Measurements from ENCODE around the gene FSTL4. TPM values are rescaled to one million over a fixed set of nuclear protein-coding genes. Genes with fewer than 3 reads are reported as not detected.

Gene FSTL4
- total RNA-seq, 2 experiments from 2014 or later = not detected

DNA sequence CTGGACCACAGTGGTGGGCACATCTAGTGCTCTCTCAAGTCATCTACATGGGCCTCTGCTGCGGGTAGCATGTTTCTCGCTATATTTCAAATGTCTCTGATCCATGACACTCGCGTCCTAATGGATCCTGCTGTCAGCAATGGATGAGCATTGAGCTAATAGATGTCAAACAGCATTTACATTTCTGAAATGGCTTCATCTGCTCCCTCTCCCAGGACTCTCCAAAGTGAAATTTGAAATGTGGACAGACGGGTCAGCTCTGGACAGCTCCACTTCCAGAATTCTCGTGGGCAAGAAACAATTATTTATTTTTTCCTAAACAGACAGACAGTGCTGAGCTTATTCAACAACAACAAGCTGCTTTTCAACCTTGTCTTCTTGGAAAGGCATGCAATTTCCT lies 58.1 kb downstream of the FSTL4 start:
- intact Hi-C loops (cut with micrococcal nuclease; ENCODE audit: unreplicated experiment) = no loop called here
- no peak for DNase-seq (ENCODE audit: low spot score)
- no peak overlapping the region for H2AFZ ChIP-seq (ENCODE audit: low read length)
- no peak overlapping the region for H3K4me3 ChIP-seq (ENCODE audit: low read depth, low read length, poor library complexity, severe bottlenecking)
- H3K4me2 ChIP-seq (ENCODE audit: low read length) = no peak overlapping the region
- H3K36me3 ChIP-seq (ENCODE audit: insufficient read depth, low read length) = no peaks in the 10 kb centered on the region
- POLR2A ChIA-PET = interaction anchor here (0.8 kb wide), 1 partner anchor 27 kb away, joined by 3 read pairs; no protein-coding TSS in a partner anchor
- no TSS peak for BruUV-seq (replicated peaks)
- CTCF ChIA-PET (ENCODE audit: unreplicated experiment) = no interaction called here
- H3K9me2 ChIP-seq (ENCODE audit: insufficient read depth, low read length) = no peaks in the 10 kb centered on the region
- H4K20me1 ChIP-seq (ENCODE audit: insufficient read depth, low read length) = no peaks in the 10 kb centered on the region
- H3K9me3 ChIP-seq (ENCODE audit: low read length) = no peaks in the 10 kb centered on the region
- TF ChIP-seq EZH2phosphoT487 (IDR thresholded peaks at IDR 0.05; ENCODE audit: borderline replicate concordance, low read depth, low read length) (no peak), CTCF (conservative IDR thresholded peaks at IDR 0.05; ENCODE audit: low read length) (no peak)
- no peak overlapping the region for H3K27ac ChIP-seq (ENCODE audit: low read depth, low read length, poor library complexity, severe bottlenecking)
- no peaks in the 10 kb centered on the region for H3K79me2 ChIP-seq (ENCODE audit: insufficient read depth, low read depth, low read length)
- H3K4me1 ChIP-seq (ENCODE audit: insufficient read depth, low read length, poor library complexity, severe bottlenecking) = no peaks in the 10 kb centered on the region

- Histone ChIP-seq H2AFZ (ENCODE audit: low read length) (peak overlapping the region; percentile 65; the same call in 1 of the 2 replicates), H3K9me2 (ENCODE audit: insufficient read depth, low read length) (no peaks in the 10 kb centered on the region), H3K4me3 (ENCODE audit: low read depth, low read length, poor library complexity, severe bottlenecking) (no peak overlapping the region), H3K36me3 (ENCODE audit: insufficient read depth, low read length) (no peaks in the 10 kb centered on the region), H3K4me1 (ENCODE audit: insufficient read depth, low read length, poor library complexity, severe bottlenecking) (no peaks in the 10 kb centered on the region), H3K4me2 (ENCODE audit: low read length) (no peak overlapping the region), H3K79me2 (ENCODE audit: insufficient read depth, low read depth, low read length) (no peaks in the 10 kb centered on the region), H3K9me3 (ENCODE audit: low read length) (no peaks in the 10 kb centered on the region), H4K20me1 (ENCODE audit: insufficient read depth, low read length) (no peaks in the 10 kb centered on the region), H3K27ac (ENCODE audit: low read depth, low read length, poor library complexity, severe bottlenecking) (no peak overlapping the region)
- DNase-seq (ENCODE audit: low spot score) = peak; percentile 63
- peak; percentile 88 for TF ChIP-seq CTCF (conservative IDR thresholded peaks at IDR 0.05; ENCODE audit: low read length)
- TF ChIP-seq EZH2phosphoT487 (IDR thresholded peaks at IDR 0.05; ENCODE audit: borderline replicate concordance, low read depth, low read length) = no peak
- intact Hi-C loops (cut with micrococcal nuclease; ENCODE audit: unreplicated experiment) = loop anchor here (1.0 kb wide), 2 partner anchors 316 to 391 kb away; no protein-coding TSS in a partner anchor
- BruUV-seq (replicated peaks) = no TSS peak
- POLR2A ChIA-PET = no interaction called here
- CTCF ChIA-PET (ENCODE audit: unreplicated experiment) = interaction anchor here (0.6 kb wide), 1 partner anchor 303 kb away, joined by 4 read pairs; no protein-coding TSS in a partner anchor
Measured at GRCh38 chr5:133552925-133553525, 59.3 kb downstream of the FSTL4 start.

DNA sequence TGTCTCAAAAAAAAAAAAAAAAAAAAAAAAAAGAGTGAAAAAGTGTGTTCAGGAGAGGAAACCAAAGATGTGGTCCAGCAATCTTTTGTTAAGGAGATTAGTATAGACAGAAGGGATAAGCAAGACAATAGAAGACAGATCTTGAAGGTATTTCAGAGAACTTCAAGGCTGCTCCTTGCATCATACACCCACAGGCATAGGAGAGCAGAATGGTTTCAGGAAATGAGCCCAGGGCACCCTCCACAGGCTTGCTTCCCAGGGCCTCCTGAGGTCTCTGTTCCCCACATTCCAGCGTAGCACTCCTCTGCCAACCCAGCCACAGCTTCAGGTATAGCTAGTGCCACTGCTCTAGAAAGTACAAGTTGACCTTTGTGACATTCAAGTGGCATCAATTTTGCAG lies 65.8 kb downstream of the FSTL4 start:
- no peak for DNase-seq (ENCODE audit: low spot score)
- H3K4me1 ChIP-seq (ENCODE audit: insufficient read depth, low read length, poor library complexity, severe bottlenecking) = no peaks in the 10 kb centered on the region
- H4K20me1 ChIP-seq (ENCODE audit: insufficient read depth, low read length) = no peaks in the 10 kb centered on the region
- no peak overlapping the region for H2AFZ ChIP-seq (ENCODE audit: low read length)
- H3K4me2 ChIP-seq (ENCODE audit: low read length) = no peak overlapping the region
- ChIA-PET POLR2A (interaction anchor here (0.7 kb wide), 2 partner anchors 9 to 126 kb away, joined by 4 read pairs; no protein-coding TSS in a partner anchor), CTCF (ENCODE audit: unreplicated experiment) (no interaction called here)
- no peaks in the 10 kb centered on the region for H3K36me3 ChIP-seq (ENCODE audit: insufficient read depth, low read length)
- no peak overlapping the region for H3K4me3 ChIP-seq (ENCODE audit: low read depth, low read length, poor library complexity, severe bottlenecking)
- H3K27ac ChIP-seq (ENCODE audit: low read depth, low read length, poor library complexity, severe bottlenecking) = no peak overlapping the region
- no peaks in the 10 kb centered on the region for H3K9me3 ChIP-seq (ENCODE audit: low read length)
- no peaks in the 10 kb centered on the region for H3K79me2 ChIP-seq (ENCODE audit: insufficient read depth, low read depth, low read length)
- intact Hi-C loops (cut with micrococcal nuclease; ENCODE audit: unreplicated experiment) = no loop called here
- no peak for TF ChIP-seq EZH2phosphoT487 (IDR thresholded peaks at IDR 0.05; ENCODE audit: borderline replicate concordance, low read depth, low read length)
- TF ChIP-seq CTCF (conservative IDR thresholded peaks at IDR 0.05; ENCODE audit: low read length) = no peak
- no peaks in the 10 kb centered on the region for H3K9me2 ChIP-seq (ENCODE audit: insufficient read depth, low read length)
- no TSS peak for BruUV-seq (replicated peaks)
